Measurements from ENCODE around the gene TTF2.

- TF ChIP-seq CTCF (IDR thresholded peaks at IDR 0.05; ENCODE audit: poor library complexity, severe bottlenecking) (no peak), SMC3 (conservative IDR thresholded peaks at IDR 0.05; ENCODE audit: poor library complexity) (no peak), RAD21 (conservative IDR thresholded peaks at IDR 0.05) (no peak), POLR2AphosphoS5 (IDR thresholded peaks at IDR 0.05) (no peak), EZH2 (IDR thresholded peaks at IDR 0.05; ENCODE audit: borderline replicate concordance, insufficient read depth, low read length, poor library complexity, severe bottlenecking) (no peak), EP300 (conservative IDR thresholded peaks at IDR 0.05; ENCODE audit: poor library complexity, severe bottlenecking) (no peak)
Observed at GRCh38 chr1:117025568-117025967, 34.6 kb upstream of the TTF2 start.

Data from neural cell (in vitro differentiated cells).